Gastroesophageal sphincter (tissue), 3 donors: ENCODE results near the gene RYR2.

Source experiments
- POLR2A ChIP-seq, 2 donors: fragments of 450-650 bp; IDR thresholded peaks; one replicate each; pipeline ENCODE4 v1.6.1; 2017; ENCODE audit warnings: antibody characterized with exemption in 2 of 2, mild to moderate bottlenecking in 2 of 2, moderate library complexity in 1 of 2
- TF ChIP-seq, protein P1 (sequence below), 4 experiments: fragments of 200-600 bp in 2 of 4; fragments of 450-650 bp in 2 of 4; sonication (generic) in 1 of 4; IDR thresholded peaks; one replicate each; pipeline ENCODE4 v1.5.1; 2017 to 2019; ENCODE audit warnings: antibody characterized with exemption in 4 of 4, mild to moderate bottlenecking in 2 of 4, moderate library complexity in 2 of 4

DNA sequence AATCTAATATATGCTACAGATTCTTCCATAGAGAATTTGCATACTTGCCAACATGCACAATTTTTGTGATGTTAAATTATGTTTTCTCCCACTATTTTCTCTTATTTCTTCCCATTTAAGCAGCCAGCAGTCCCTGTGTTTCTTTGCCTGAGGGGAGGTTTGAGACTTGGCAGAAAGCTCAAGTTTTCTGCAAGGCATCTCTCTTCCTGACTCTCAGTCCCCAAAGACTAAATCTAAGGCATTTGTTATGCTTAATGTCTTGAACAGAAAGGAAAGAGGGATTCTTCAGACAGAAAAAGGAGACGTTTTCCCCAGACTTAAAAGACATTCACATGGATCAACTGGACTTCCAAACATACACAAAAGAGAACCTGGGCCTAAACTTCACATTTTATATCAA lies 354.4 kb downstream of the RYR2 start:
- TF ChIP-seq POLR2A (IDR thresholded peaks at IDR 0.05) = no peak
- TF ChIP-seq, protein P1, sequence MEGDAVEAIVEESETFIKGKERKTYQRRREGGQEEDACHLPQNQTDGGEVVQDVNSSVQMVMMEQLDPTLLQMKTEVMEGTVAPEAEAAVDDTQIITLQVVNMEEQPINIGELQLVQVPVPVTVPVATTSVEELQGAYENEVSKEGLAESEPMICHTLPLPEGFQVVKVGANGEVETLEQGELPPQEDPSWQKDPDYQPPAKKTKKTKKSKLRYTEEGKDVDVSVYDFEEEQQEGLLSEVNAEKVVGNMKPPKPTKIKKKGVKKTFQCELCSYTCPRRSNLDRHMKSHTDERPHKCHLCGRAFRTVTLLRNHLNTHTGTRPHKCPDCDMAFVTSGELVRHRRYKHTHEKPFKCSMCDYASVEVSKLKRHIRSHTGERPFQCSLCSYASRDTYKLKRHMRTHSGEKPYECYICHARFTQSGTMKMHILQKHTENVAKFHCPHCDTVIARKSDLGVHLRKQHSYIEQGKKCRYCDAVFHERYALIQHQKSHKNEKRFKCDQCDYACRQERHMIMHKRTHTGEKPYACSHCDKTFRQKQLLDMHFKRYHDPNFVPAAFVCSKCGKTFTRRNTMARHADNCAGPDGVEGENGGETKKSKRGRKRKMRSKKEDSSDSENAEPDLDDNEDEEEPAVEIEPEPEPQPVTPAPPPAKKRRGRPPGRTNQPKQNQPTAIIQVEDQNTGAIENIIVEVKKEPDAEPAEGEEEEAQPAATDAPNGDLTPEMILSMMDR (IDR thresholded peaks at IDR 0.05) = no peak
